Endothelial cell of umbilical vein (primary cell): ENCODE data around the gene ABLIM2.

Source experiments
- CTCF ChIP-seq, 2 donors: IDR thresholded peaks; 1 replicate in 1 of 2; 2 replicates in 1 of 2; pipeline ENCODE4 v1.5.1; 2011; ENCODE audit warnings: low read length in 2 of 2, mild to moderate bottlenecking in 2 of 2, moderate library complexity in 2 of 2, control low read depth in 1 of 2, inconsistent platforms in 1 of 2, low read depth in 1 of 2; ENCODE audit not compliant: insufficient read depth in 1 of 2; ENCODE audit errors: extremely low read depth in 1 of 2
- EZH2 ChIP-seq: IDR thresholded peaks from 2 replicates; pipeline ENCODE4 v1.6.1; 2012; ENCODE audit warnings: borderline replicate concordance, low read depth, mild to moderate bottlenecking, moderate library complexity, low read length, inconsistent platforms; ENCODE audit not compliant: severe bottlenecking
- FOS ChIP-seq: IDR thresholded peaks from 2 replicates; pipeline ENCODE4 v1.6.1; 2011; ENCODE audit warnings: mild to moderate bottlenecking, low read length, moderate library complexity, borderline replicate concordance; ENCODE audit not compliant: insufficient read depth
- JUN ChIP-seq: IDR thresholded peaks from 2 replicates; pipeline ENCODE4 v1.6.1; 2011; ENCODE audit warnings: borderline replicate concordance, low read depth; ENCODE audit not compliant: insufficient read length, insufficient read depth
- MAX ChIP-seq: IDR thresholded peaks from 2 replicates; pipeline ENCODE4 v1.6.1; 2011; ENCODE audit not compliant: insufficient read depth, insufficient read length
- MYC ChIP-seq: IDR thresholded peaks from one replicate; pipeline ENCODE4 v1.6.1; 2011; ENCODE audit warnings: mild to moderate bottlenecking, low read depth, low read length
- POLR2A ChIP-seq: IDR thresholded peaks from 2 replicates; pipeline ENCODE4 v1.6.1; 2012; ENCODE audit warnings: low read depth, mild to moderate bottlenecking, control low read depth, low read length
- POLR2AphosphoS5 ChIP-seq: IDR thresholded peaks from 2 replicates; pipeline ENCODE4 v1.6.1; 2012; ENCODE audit warnings: low read depth, mild to moderate bottlenecking, control low read depth, low read length, moderate library complexity; ENCODE audit not compliant: insufficient read depth

- no peak for TF ChIP-seq EZH2
- no peak for TF ChIP-seq MAX
- no peak for TF ChIP-seq POLR2A
- TF ChIP-seq CTCF (IDR thresholded peaks at IDR 0.05; ENCODE audit: extremely low read depth in 1 of 2, insufficient read depth in 1 of 2, low read depth in 1 of 2, low read length in 2 of 2): no peak
- no peak for TF ChIP-seq POLR2AphosphoS5
- no peak for TF ChIP-seq JUN
- TF ChIP-seq MYC: no peak
- TF ChIP-seq FOS: no peak
These were observed 174.2 kb downstream of the ABLIM2 start for GRCh38 chr4:7984286-7984925.
